Smooth muscle cell (in vitro differentiated cells): ENCODE measurements around the gene NCOA6. TPM values are rescaled to one million over a fixed set of nuclear protein-coding genes. Genes with fewer than 3 reads are reported as not detected.

Experiments
- DNase-seq: peaks from one replicate; lab custom pipeline; 2025; ENCODE audit not compliant: unreplicated experiment; lab: John Stamatoyannopoulos, UW
- H2AFZ ChIP-seq: fragments of 200-600 bp; sonication (generic); 2 replicates; pipeline ENCODE4 v1.6.0; 2016; ENCODE audit warnings: antibody characterized with exemption, low read depth, mild to moderate bottlenecking
- H3F3A ChIP-seq: fragments of 200-600 bp; sonication (generic); 2 replicates; pipeline ENCODE4 v1.6.0; 2017; ENCODE audit warnings: antibody characterized with exemption, low read depth
- H3K27ac ChIP-seq: fragments of 200-600 bp; sonication (generic); 2 replicates; pipeline ENCODE4 v1.5.1; 2016; ENCODE audit warnings: low read depth, mild to moderate bottlenecking
- H3K27me3 ChIP-seq: fragments of 200-600 bp; sonication (generic); 2 replicates; pipeline ENCODE4 v1.6.1; 2016; ENCODE audit warnings: low read depth, mild to moderate bottlenecking
- H3K36me3 ChIP-seq: fragments of 200-600 bp; sonication (generic); 2 replicates; pipeline ENCODE4 v1.5.1; 2016; ENCODE audit warnings: low read depth
- H3K4me1 ChIP-seq: fragments of 200-600 bp; sonication (generic); 2 replicates; pipeline ENCODE4 v1.5.1; 2016; ENCODE audit warnings: low read depth
- H3K4me2 ChIP-seq: fragments of 200-600 bp; sonication (generic); 2 replicates; pipeline ENCODE4 v1.6.0; 2016; ENCODE audit warnings: mild to moderate bottlenecking
- H3K4me3 ChIP-seq: fragments of 200-600 bp; sonication (generic); 2 replicates; pipeline ENCODE4 v1.5.1; 2016; ENCODE audit warnings: mild to moderate bottlenecking
- H3K79me2 ChIP-seq: fragments of 200-600 bp; sonication (generic); 2 replicates; pipeline ENCODE4 v1.6.0; 2016; ENCODE audit warnings: low read depth, mild to moderate bottlenecking
- H3K9ac ChIP-seq: fragments of 200-600 bp; sonication (generic); 2 replicates; pipeline ENCODE4 v1.6.0; 2016; ENCODE audit warnings: low read depth
- H3K9me3 ChIP-seq: fragments of 200-600 bp; sonication (generic); replicated peaks from 2 replicates; pipeline ENCODE4 v1.5.1; 2016; ENCODE audit warnings: low read depth
- H4K20me1 ChIP-seq: fragments of 200-600 bp; sonication (generic); 2 replicates; pipeline ENCODE4 v1.6.0; 2016; ENCODE audit warnings: low read depth
- CTCF ChIP-seq: fragments of 200-600 bp; sonication (generic); IDR thresholded peaks from 2 replicates; pipeline ENCODE4 v1.5.1; 2017; ENCODE audit warnings: borderline replicate concordance, mild to moderate bottlenecking, antibody characterized with exemption; ENCODE audit not compliant: insufficient read depth, poor library complexity, severe bottlenecking
- WGBS: methylation state at CpG from one replicate; pipeline ENCODE4 v1.1.7; 2016; ENCODE audit warnings: low lambda C conversion rate; 5-methylcytosine and 5-hydroxymethylcytosine counted together
- polyA plus RNA-seq: library from polyadenylated mRNA; unstranded; fragments of >200 nt; fragmentation: Nextera tagmentation; extraction: Ambion mirVana; gene quantifications from 2 replicates; pipeline ENCODE4 v1.2.1, GENCODE V29; 2016
- total RNA-seq: library from RNA; depleted of rRNA; stranded (reverse); fragments of >200 nt; gene quantifications from 2 replicates; pipeline ENCODE4 v1.2.3, GENCODE V29; 2014

Gene NCOA6
- total and polyA plus RNA-seq, 2 experiments from 2014 or later, result 15.6 to 19.0 TPM

DNA sequence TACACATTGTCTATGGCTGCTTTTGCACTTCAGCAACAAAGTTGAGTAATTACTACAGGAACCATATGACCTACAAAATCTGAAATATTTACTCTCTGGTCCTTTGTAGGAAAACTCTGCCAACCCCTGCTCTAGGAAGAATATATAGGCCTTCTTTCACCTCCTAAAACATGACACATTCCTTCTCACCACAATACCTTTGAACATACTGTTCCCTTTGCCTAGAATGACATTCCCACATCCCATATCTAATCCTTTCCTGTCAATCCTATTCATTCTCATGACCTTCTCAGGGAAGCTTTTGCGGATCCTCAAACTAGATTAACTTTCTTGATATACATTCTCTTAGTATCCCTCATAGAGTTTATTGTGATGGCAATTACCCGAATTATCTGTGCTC, 18.0 kb upstream of the NCOA6 start:
- H3K9ac ChIP-seq, result no peak overlapping the region

GRCh38 chr20:34842143-34842542, 16.7 kb upstream of the NCOA6 start:
- Histone ChIP-seq H3K4me2 (no peak overlapping the region), H3K79me2 (no peaks in the 10 kb centered on the region), H3K27ac (no peak overlapping the region), H3K9ac (no peak overlapping the region), H3K4me1 (no peaks in the 10 kb centered on the region), H3K36me3 (no peaks in the 10 kb centered on the region), H3K4me3 (no peak overlapping the region), H4K20me1 (no peaks in the 10 kb centered on the region), H3F3A (no peaks in the 10 kb centered on the region), H2AFZ (no peak overlapping the region), H3K27me3 (no peaks in the 10 kb centered on the region), H3K9me3 (no peaks in the 10 kb centered on the region)
- DNase-seq, result no peak
- WGBS, result 100% methylated on average over 2 of the region's 2 CpGs
- TF ChIP-seq CTCF, result no peak

More for the DNA sequence above, 18.0 kb upstream of the NCOA6 start:
- Histone ChIP-seq H3K9me3 (no peaks in the 10 kb centered on the region), H3K27me3 (no peaks in the 10 kb centered on the region), H3F3A (no peaks in the 10 kb centered on the region), H3K79me2 (no peaks in the 10 kb centered on the region), H3K4me1 (no peaks in the 10 kb centered on the region), H3K4me2 (no peak overlapping the region), H4K20me1 (no peaks in the 10 kb centered on the region), H3K4me3 (no peak overlapping the region), H2AFZ (no peak overlapping the region), H3K27ac (no peak overlapping the region), H3K36me3 (no peaks in the 10 kb centered on the region)
- no peak for DNase-seq
- no peak for TF ChIP-seq CTCF
- 89% methylated on average over 2 of the region's 2 CpGs for WGBS

- Histone ChIP-seq H3K79me2 (no peaks in the 10 kb centered on the region), H2AFZ (no peak overlapping the region), H3K4me1 (no peaks in the 10 kb centered on the region), H3K9ac (no peak overlapping the region), H3K9me3 (no peaks in the 10 kb centered on the region), H4K20me1 (no peaks in the 10 kb centered on the region), H3K27me3 (peaks cover 9% of the 10 kb centered on the region), H3F3A (no peaks in the 10 kb centered on the region), H3K36me3 (no peaks in the 10 kb centered on the region), H3K4me3 (no peak overlapping the region), H3K27ac (no peak overlapping the region), H3K4me2 (no peak overlapping the region)
- 70% methylated on average over 6 of the region's 6 CpGs for WGBS
- DNase-seq, result no peak
- TF ChIP-seq CTCF, result peak; percentile 48
Observed at GRCh38 chr20:34834459-34834893, 9.0 kb upstream of the NCOA6 start.

GRCh38 chr20:34831936-34832335, 6.5 kb upstream of the NCOA6 start:
- H3F3A ChIP-seq, result no peaks in the 10 kb centered on the region
- H3K27ac ChIP-seq, result no peak overlapping the region
- H3K9me3 ChIP-seq, result no peaks in the 10 kb centered on the region
- WGBS, result 88% methylated on average over 5 of the region's 5 CpGs
- no peak overlapping the region for H3K4me3 ChIP-seq
- no peaks in the 10 kb centered on the region for H4K20me1 ChIP-seq
- no peak overlapping the region for H3K9ac ChIP-seq
- DNase-seq, result no peak
- no peaks in the 10 kb centered on the region for H3K79me2 ChIP-seq
- H3K27me3 ChIP-seq, result peaks cover 9% of the 10 kb centered on the region
- TF ChIP-seq CTCF, result no peak
- no peak overlapping the region for H2AFZ ChIP-seq
- H3K4me2 ChIP-seq, result no peak overlapping the region
- H3K36me3 ChIP-seq, result no peaks in the 10 kb centered on the region
- no peaks in the 10 kb centered on the region for H3K4me1 ChIP-seq
